ENCODE data around the gene RAB11FIP5.
"Not testable (repeated sequence)": the region's sequence is repeated elsewhere in the genome, so short reads cannot be mapped to it uniquely, and the experiment has no call there.

RAB11FIP5 gene

GRCh38 chr2:73119611-73120239 lies 7.0 kb upstream of the RAB11FIP5 start:
- not testable (repeated sequence) for DNase-seq, H3K36me3 Mint-ChIP-seq, H3K4me3 Mint-ChIP-seq, H3K9me3 Mint-ChIP-seq, H3K4me1 Mint-ChIP-seq, H3K27ac Mint-ChIP-seq
- CTCF ChIA-PET: interaction anchor here (1.3 kb wide), 1 partner anchor 37 kb away, joined by 3 read pairs; no protein-coding TSS in a partner anchor
- H3K27me3 Mint-ChIP-seq: peaks cover 45% of the 10 kb centered on the region

GRCh38 chr2:73117441-73117840 lies 4.7 kb upstream of the RAB11FIP5 start:
- Mint-ChIP-seq H3K36me3 (no peaks in the 10 kb centered on the region), H3K4me3 (no peak overlapping the region), H3K27ac (no peak overlapping the region), H3K4me1 (no peaks in the 10 kb centered on the region), H3K27me3 (peaks cover 48% of the 10 kb centered on the region), H3K9me3 (no peaks in the 10 kb centered on the region)
- CTCF ChIA-PET: no interaction called here
- DNase-seq: no peak

- no peaks in the 10 kb centered on the region for H3K36me3 Mint-ChIP-seq
- no peaks in the 10 kb centered on the region for H3K9me3 Mint-ChIP-seq
- H3K4me1 Mint-ChIP-seq: peaks cover 8% of the 10 kb centered on the region
- H3K27me3 Mint-ChIP-seq: peaks cover 59% of the 10 kb centered on the region
- no peak overlapping the region for H3K4me3 Mint-ChIP-seq
- H3K27ac Mint-ChIP-seq: no peak overlapping the region
- CTCF ChIA-PET: interaction anchor here (0.8 to 1.1 kb wide), 2 partner anchors 28 to 30 kb away, joined by 3 to 4 read pairs; no protein-coding TSS in a partner anchor
- no peak for DNase-seq
Measured at GRCh38 chr2:73116182-73116960, 3.6 kb upstream of the RAB11FIP5 start.

GRCh38 chr2:73114273-73114867 lies 1.6 kb upstream of the RAB11FIP5 start:
- H3K27ac Mint-ChIP-seq: peak overlapping the region; percentile 49
- H3K27me3 Mint-ChIP-seq: peaks cover 59% of the 10 kb centered on the region
- H3K4me3 Mint-ChIP-seq: peak overlapping the region; percentile 63
- peaks cover 18% of the 10 kb centered on the region for H3K4me1 Mint-ChIP-seq
- no peak for DNase-seq
- no peaks in the 10 kb centered on the region for H3K9me3 Mint-ChIP-seq
- CTCF ChIA-PET: interaction anchor here (0.6 to 1.5 kb wide), 2 partner anchors 36 to 63 kb away, joined by 4 to 5 read pairs; no protein-coding TSS in a partner anchor
- H3K36me3 Mint-ChIP-seq: no peaks in the 10 kb centered on the region

- CTCF ChIA-PET: interaction anchor here (2.1 to 2.7 kb wide), 2 partner anchors 26 to 65 kb away, joined by 6 to 10 read pairs; no protein-coding TSS in a partner anchor
- peak overlapping the region; percentile 78 for H3K4me3 Mint-ChIP-seq
- no peak overlapping the region for H3K27ac Mint-ChIP-seq
- peak; percentile 49 for DNase-seq
- H3K4me1 Mint-ChIP-seq: peaks cover 29% of the 10 kb centered on the region
- H3K9me3 Mint-ChIP-seq: no peaks in the 10 kb centered on the region
- H3K36me3 Mint-ChIP-seq: no peaks in the 10 kb centered on the region
- peaks cover 57% of the 10 kb centered on the region for H3K27me3 Mint-ChIP-seq
Measured at GRCh38 chr2:73112026-73112912, 479 bp downstream of the RAB11FIP5 start.

GRCh38 chr2:73111073-73112025 lies 1.4 kb downstream of the RAB11FIP5 start:
- peak; percentile 24 for DNase-seq
- no peaks in the 10 kb centered on the region for H3K9me3 Mint-ChIP-seq

GRCh38 chr2:73110168-73111072 lies 2.3 kb downstream of the RAB11FIP5 start:
- Mint-ChIP-seq H3K27ac (no peak overlapping the region), H3K9me3 (no peaks in the 10 kb centered on the region), H3K27me3 (peaks cover 46% of the 10 kb centered on the region), H3K4me3 (peak overlapping the region; percentile 78), H3K4me1 (peaks cover 33% of the 10 kb centered on the region), H3K36me3 (no peaks in the 10 kb centered on the region)
- no peak for DNase-seq
- CTCF ChIA-PET: interaction anchor here (2.1 to 2.7 kb wide), 2 partner anchors 24 to 67 kb away, joined by 6 to 10 read pairs; no protein-coding TSS in a partner anchor

More at GRCh38 chr2:73111073-73112025, 1.4 kb downstream of the RAB11FIP5 start:
- Mint-ChIP-seq H3K4me1 (peaks cover 33% of the 10 kb centered on the region), H3K36me3 (no peaks in the 10 kb centered on the region), H3K27me3 (peaks cover 51% of the 10 kb centered on the region), H3K27ac (peak overlapping the region; percentile 62), H3K4me3 (peak overlapping the region; percentile 78)
- CTCF ChIA-PET: interaction anchor here (2.1 to 2.7 kb wide), 2 partner anchors 25 to 66 kb away, joined by 6 to 10 read pairs; no protein-coding TSS in a partner anchor

- DNase-seq: no peak
- H3K4me1 Mint-ChIP-seq: peaks cover 33% of the 10 kb centered on the region
- H3K9me3 Mint-ChIP-seq: no peaks in the 10 kb centered on the region
- CTCF ChIA-PET: interaction anchor here (1.3 kb wide), 1 partner anchor 47 kb away, joined by 4 read pairs; no protein-coding TSS in a partner anchor
- no peaks in the 10 kb centered on the region for H3K36me3 Mint-ChIP-seq
- no peak overlapping the region for H3K4me3 Mint-ChIP-seq
- H3K27me3 Mint-ChIP-seq: peaks cover 38% of the 10 kb centered on the region
- H3K27ac Mint-ChIP-seq: no peak overlapping the region
Measured at GRCh38 chr2:73109431-73110167, 3.1 kb downstream of the RAB11FIP5 start.

- DNase-seq: peak; percentile 34
- no peak overlapping the region for H3K27ac Mint-ChIP-seq
- no peak overlapping the region for H3K4me3 Mint-ChIP-seq
- peaks cover 24% of the 10 kb centered on the region for H3K27me3 Mint-ChIP-seq
- peaks cover 33% of the 10 kb centered on the region for H3K4me1 Mint-ChIP-seq
- CTCF ChIA-PET: interaction anchor here (1.0 to 1.4 kb wide), 3 partner anchors 11 to 22 kb away, joined by 3 read pairs; no protein-coding TSS in a partner anchor
- H3K9me3 Mint-ChIP-seq: no peaks in the 10 kb centered on the region
- H3K36me3 Mint-ChIP-seq: no peaks in the 10 kb centered on the region
Measured at GRCh38 chr2:73107211-73107926, 5.4 kb downstream of the RAB11FIP5 start.

- Mint-ChIP-seq H3K4me3 (no peak overlapping the region), H3K27me3 (peaks cover 18% of the 10 kb centered on the region), H3K36me3 (no peaks in the 10 kb centered on the region), H3K4me1 (peaks cover 29% of the 10 kb centered on the region), H3K27ac (no peak overlapping the region), H3K9me3 (no peaks in the 10 kb centered on the region)
- DNase-seq: no peak
- CTCF ChIA-PET: interaction anchor here (1.1 to 1.4 kb wide), 2 partner anchors 11 to 22 kb away, joined by 3 read pairs; no protein-coding TSS in a partner anchor
Measured at GRCh38 chr2:73106791-73107190, 6.0 kb downstream of the RAB11FIP5 start.

- H3K36me3 Mint-ChIP-seq: no peaks in the 10 kb centered on the region
Measured at GRCh38 chr2:73105511-73105971, 7.2 kb downstream of the RAB11FIP5 start.

More at GRCh38 chr2:73105511-73105971, 7.2 kb downstream of the RAB11FIP5 start:
- no peaks in the 10 kb centered on the region for H3K9me3 Mint-ChIP-seq
- H3K27ac Mint-ChIP-seq: no peak overlapping the region
- CTCF ChIA-PET: interaction anchor here (0.7 kb wide), 1 partner anchor 34 kb away, joined by 3 read pairs; no protein-coding TSS in a partner anchor
- no peak overlapping the region for H3K4me3 Mint-ChIP-seq
- H3K27me3 Mint-ChIP-seq: peaks cover 6% of the 10 kb centered on the region
- DNase-seq: no peak
- H3K4me1 Mint-ChIP-seq: peaks cover 17% of the 10 kb centered on the region

Data from activated naive CD4-positive, alpha-beta T cell treated with anti-CD3 and anti-CD28 coated beads, Interleukin-2, amount 10 ng/mL, durations not matched to agents 7 days and 5 days (primary cell).